Measurements from ENCODE around the gene HAAO. TPM values are rescaled to one million over a fixed set of nuclear protein-coding genes. Genes with fewer than 3 reads are reported as not detected.

HAAO gene
- total RNA-seq, 1 experiment from 2014 or later: 6.6 TPM

DNA sequence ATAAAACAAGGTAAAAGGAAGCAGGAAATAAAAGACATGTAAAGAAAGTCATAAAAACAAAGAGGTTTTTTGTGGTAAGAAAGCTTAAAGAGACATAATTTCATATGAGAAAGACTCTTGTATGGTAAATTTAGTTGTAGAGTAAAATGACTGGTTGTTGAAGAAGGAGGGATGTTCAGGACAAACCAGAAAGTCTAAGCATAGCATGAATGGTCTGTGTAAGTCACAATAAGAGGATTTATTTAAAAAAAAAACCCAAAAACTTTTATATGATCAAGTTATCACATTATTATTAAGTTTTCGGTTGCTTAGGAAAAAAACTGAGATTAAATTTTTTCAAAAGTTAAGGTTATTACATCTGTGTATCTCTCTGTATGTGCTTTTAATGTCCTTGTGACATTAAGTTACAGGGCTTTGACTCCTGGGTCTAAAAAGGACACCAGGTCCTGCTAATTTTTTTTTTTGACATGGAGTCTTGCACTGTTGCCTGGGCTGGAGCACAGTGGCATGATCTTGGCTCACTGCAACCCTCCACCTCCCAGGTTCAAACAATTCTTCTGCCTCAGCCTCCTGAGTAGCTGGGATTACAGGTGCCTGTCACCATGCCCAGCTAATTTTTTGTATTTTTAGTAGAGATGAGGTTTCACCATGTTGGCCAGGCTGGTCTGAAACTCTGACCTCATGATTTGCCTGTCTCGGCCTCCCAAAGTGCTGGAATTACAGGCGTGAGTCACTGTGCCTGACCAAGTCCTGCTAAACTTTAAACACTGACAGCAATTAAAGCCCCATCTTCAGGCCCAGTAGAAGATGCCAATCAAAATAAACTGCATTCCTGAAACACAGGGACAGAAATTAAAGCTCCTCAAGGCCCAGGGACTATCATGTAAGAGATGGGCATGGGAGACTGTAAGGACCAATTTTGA, 14.2 kb downstream of the HAAO start:
- WGBS (ENCODE audit: extremely low coverage, insufficient read length, low lambda C conversion rate): no CpG with 5 or more reads among the region's 3 CpGs

More for the DNA sequence above, 14.2 kb downstream of the HAAO start:
- Histone ChIP-seq H3K9me3 (ENCODE audit: control insufficient read depth, low read depth, low read length) (peaks cover 7% of the 10 kb centered on the region), H3K4me2 (ENCODE audit: insufficient read depth, insufficient read length, low read length) (no peak overlapping the region), H4K20me1 (ENCODE audit: control insufficient read depth, insufficient read depth, insufficient read length) (no peaks in the 10 kb centered on the region), H2AFZ (ENCODE audit: low read length) (no peak overlapping the region), H4K8ac (replicated peaks; ENCODE audit: insufficient read length, low read depth, low read length) (no peak overlapping the region), H2BK20ac (ENCODE audit: low read depth, low read length, poor library complexity, severe bottlenecking) (no peak overlapping the region), H2BK120ac (ENCODE audit: low read depth, low read length, poor library complexity, severe bottlenecking) (no peak overlapping the region), H3K79me2 (ENCODE audit: insufficient read depth, low read length) (no peaks in the 10 kb centered on the region), H3K56ac (ENCODE audit: insufficient read length, low read depth, low read length) (no peak overlapping the region), H2AK5ac (ENCODE audit: insufficient read length, low read length) (no peak overlapping the region), H2BK5ac (ENCODE audit: insufficient read length, low read length) (no peak overlapping the region), H2BK15ac (ENCODE audit: low read depth, low read length) (no peak overlapping the region), H3K27ac (ENCODE audit: insufficient read length, low read depth, low read length) (no peak overlapping the region), H3K4ac (ENCODE audit: low read depth, low read length) (no peak overlapping the region), H3K14ac (ENCODE audit: insufficient read depth, low read length) (no peak overlapping the region), H3K9ac (ENCODE audit: extremely low read depth, insufficient read length, low read length) (no peak overlapping the region), H2BK12ac (ENCODE audit: insufficient read length, low read depth, low read length) (no peak overlapping the region), H3K23me2 (ENCODE audit: insufficient read length, low read depth, low read length, poor library complexity, severe bottlenecking) (no peaks in the 10 kb centered on the region), H3T11ph (ENCODE audit: low read length) (no peak overlapping the region), H4K91ac (ENCODE audit: insufficient read length, low read depth, low read length) (no peak overlapping the region), H3K27me3 (ENCODE audit: insufficient read depth, low read length) (no peaks in the 10 kb centered on the region), H4K5ac (ENCODE audit: insufficient read length, low read depth, low read length) (no peak overlapping the region), H3K79me1 (ENCODE audit: insufficient read depth, low read depth, low read length, poor library complexity, severe bottlenecking) (no peaks in the 10 kb centered on the region), H3K4me1 (ENCODE audit: insufficient read depth, low read length) (peaks cover 4% of the 10 kb centered on the region; the same call in 1 of the 2 replicates), H3K23ac (ENCODE audit: insufficient read length, low read depth, low read length) (no peak overlapping the region), H3K18ac (ENCODE audit: insufficient read length, low read depth, low read length) (no peak overlapping the region)
- no peak overlapping the region for H3K27ac Mint-ChIP-seq
- TF ChIP-seq, protein P1, sequence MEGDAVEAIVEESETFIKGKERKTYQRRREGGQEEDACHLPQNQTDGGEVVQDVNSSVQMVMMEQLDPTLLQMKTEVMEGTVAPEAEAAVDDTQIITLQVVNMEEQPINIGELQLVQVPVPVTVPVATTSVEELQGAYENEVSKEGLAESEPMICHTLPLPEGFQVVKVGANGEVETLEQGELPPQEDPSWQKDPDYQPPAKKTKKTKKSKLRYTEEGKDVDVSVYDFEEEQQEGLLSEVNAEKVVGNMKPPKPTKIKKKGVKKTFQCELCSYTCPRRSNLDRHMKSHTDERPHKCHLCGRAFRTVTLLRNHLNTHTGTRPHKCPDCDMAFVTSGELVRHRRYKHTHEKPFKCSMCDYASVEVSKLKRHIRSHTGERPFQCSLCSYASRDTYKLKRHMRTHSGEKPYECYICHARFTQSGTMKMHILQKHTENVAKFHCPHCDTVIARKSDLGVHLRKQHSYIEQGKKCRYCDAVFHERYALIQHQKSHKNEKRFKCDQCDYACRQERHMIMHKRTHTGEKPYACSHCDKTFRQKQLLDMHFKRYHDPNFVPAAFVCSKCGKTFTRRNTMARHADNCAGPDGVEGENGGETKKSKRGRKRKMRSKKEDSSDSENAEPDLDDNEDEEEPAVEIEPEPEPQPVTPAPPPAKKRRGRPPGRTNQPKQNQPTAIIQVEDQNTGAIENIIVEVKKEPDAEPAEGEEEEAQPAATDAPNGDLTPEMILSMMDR (conservative IDR thresholded peaks at IDR 0.05): no peak
- no peak for DNase-seq
- H3K4me3 Mint-ChIP-seq: no peak overlapping the region
- no peaks in the 10 kb centered on the region; the same call in 1 of the 2 replicates for H3K27me3 Mint-ChIP-seq (ENCODE audit: low read depth)
- H3K9me3 Mint-ChIP-seq: peaks cover 49 to 54% of the 10 kb centered on the region in 2 experiments
- H3K4me1 Mint-ChIP-seq: peaks cover 11 to 20% of the 10 kb centered on the region in 2 experiments
- H3K36me3 Mint-ChIP-seq (ENCODE audit: insufficient read depth in 1 of 3, low read depth in 3 of 3): peaks cover 17 to 59% (median 44%) of the 10 kb centered on the region in 3 experiments

Data from H9 (cell line).